IMR-90 (cell line): ENCODE results near the gene RTEL1. TPM values are rescaled to one million over a fixed set of nuclear protein-coding genes. Genes with fewer than 3 reads are reported as not detected.

Experiments
- ATAC-seq: fragments of 200-7000 bp; cut with Tn5 transposase; 2 replicates; pipeline ENCODE4 v1.9.1; 2020; ENCODE audit warnings: low read depth, mild to moderate bottlenecking, moderate library complexity
- BruUV-seq: library from RNA; stranded (reverse); fragments of 400-500 nt; replicated peaks from 2 replicates; lab custom pipeline; 2021; lab: Mats Ljungman, UMichigan
- CTCF ChIA-PET: fragments of 300-600 bp; formaldehyde crosslinking; extraction: SDS; loops from one replicate; lab custom pipeline; 2021; ENCODE audit warnings: antibody characterized with exemption; lab: Yijun Ruan, JAX
- POLR2A ChIA-PET: fragments of 300-600 bp; sonication (Branson Sonifier 250); formaldehyde crosslinking; loops from one replicate; lab custom pipeline; 2022; ENCODE audit warnings: antibody characterized with exemption; ENCODE audit not compliant: unreplicated experiment; lab: Charles Lee
- DNase-seq: peaks from one replicate; pipeline ENCODE4 v3.0.0; 2013
- H2AFZ ChIP-seq: replicated peaks from 2 replicates; pipeline ENCODE3; 2013; ENCODE audit warnings: low read length, mild to moderate bottlenecking; ENCODE audit not compliant: poor library complexity
- H2AK5ac ChIP-seq: 2 replicates; pipeline ENCODE4 v1.6.1; 2013; ENCODE audit warnings: low read depth, low read length, inconsistent platforms
- H2AK9ac ChIP-seq: replicated peaks from 2 replicates; pipeline ENCODE3; 2013; ENCODE audit warnings: mild to moderate bottlenecking, low read depth, low read length, moderate library complexity; ENCODE audit not compliant: poor library complexity
- H2BK120ac ChIP-seq: 2 replicates; pipeline ENCODE4 v1.6.1; 2013; ENCODE audit warnings: low read depth, low read length, inconsistent platforms
- H2BK15ac ChIP-seq: 3 replicates; pipeline ENCODE4 v1.6.1; 2013; ENCODE audit warnings: low read depth, low read length, inconsistent platforms
- H2BK20ac ChIP-seq: 2 replicates; pipeline ENCODE4 v1.6.1; 2013; ENCODE audit warnings: low read depth, mild to moderate bottlenecking, inconsistent platforms, low read length, moderate library complexity
- H2BK5ac ChIP-seq: 2 replicates; pipeline ENCODE4 v1.6.1; 2013; ENCODE audit warnings: mild to moderate bottlenecking, low read depth, low read length, inconsistent platforms; ENCODE audit not compliant: poor library complexity, severe bottlenecking
- H3K14ac ChIP-seq: replicated peaks from 2 replicates; pipeline ENCODE4 v1.6.1; 2013; ENCODE audit warnings: low read depth, low read length, inconsistent platforms
- H3K18ac ChIP-seq: 2 replicates; pipeline ENCODE4 v1.6.1; 2013; ENCODE audit warnings: low read depth, low read length, control low read depth
- H3K23ac ChIP-seq: 2 replicates; pipeline ENCODE4 v1.6.1; 2013; ENCODE audit warnings: low read depth, low read length, inconsistent platforms
- H3K27ac ChIP-seq: 2 replicates; pipeline ENCODE4 v1.5.1; 2013; ENCODE audit warnings: mild to moderate bottlenecking, control low read depth, low read length; ENCODE audit not compliant: insufficient read depth
- H3K27me3 ChIP-seq: 2 replicates; pipeline ENCODE4 v1.6.1; 2013; ENCODE audit warnings: low read length; ENCODE audit not compliant: control insufficient read depth, insufficient read depth
- H3K36me3 ChIP-seq: 2 replicates; pipeline ENCODE4 v1.6.1; 2013; ENCODE audit warnings: low read length, mixed read lengths; ENCODE audit not compliant: control insufficient read depth, insufficient read depth
- H3K4ac ChIP-seq: 2 replicates; pipeline ENCODE4 v1.6.1; 2013; ENCODE audit warnings: low read depth, low read length, inconsistent platforms
- H3K4me1 ChIP-seq: 2 replicates; pipeline ENCODE4 v1.6.1; 2013; ENCODE audit warnings: low read length, mixed read lengths; ENCODE audit not compliant: control insufficient read depth, insufficient read depth
- H3K4me2 ChIP-seq: 2 replicates; pipeline ENCODE4 v1.6.1; 2013; ENCODE audit warnings: low read depth, mild to moderate bottlenecking, control low read depth, low read length, moderate library complexity
- H3K4me3 ChIP-seq: 2 replicates; pipeline ENCODE4 v1.5.1; 2013; ENCODE audit warnings: low read depth, mild to moderate bottlenecking, control low read depth, low read length, moderate library complexity; ENCODE audit not compliant: insufficient read depth
- H3K56ac ChIP-seq: 2 replicates; pipeline ENCODE4 v1.6.1; 2013; ENCODE audit warnings: low read length, inconsistent platforms; ENCODE audit not compliant: insufficient read depth; ENCODE audit errors: extremely low read depth
- H3K79me1 ChIP-seq, 2 experiments: 2 replicates each; pipeline ENCODE4 v1.6.1; 2013; ENCODE audit warnings: low read length in 2 of 2, inconsistent platforms in 1 of 2, low read depth in 1 of 2
- H3K9ac ChIP-seq: 2 replicates; pipeline ENCODE4 v1.6.1; 2013; ENCODE audit warnings: low read depth, low read length, control low read depth
- H3K9me1 ChIP-seq: 2 replicates; pipeline ENCODE4 v1.6.1; 2013; ENCODE audit warnings: low read length, inconsistent platforms; ENCODE audit not compliant: insufficient read depth
- H3K9me3 ChIP-seq: 2 replicates; pipeline ENCODE4 v1.6.1; 2013; ENCODE audit warnings: low read length; ENCODE audit not compliant: control insufficient read depth, insufficient read depth
- H4K20me1 ChIP-seq: 2 replicates; pipeline ENCODE4 v1.6.1; 2013; ENCODE audit warnings: low read length, inconsistent platforms; ENCODE audit not compliant: insufficient read depth
- H4K5ac ChIP-seq: 2 replicates; pipeline ENCODE4 v1.6.1; 2013; ENCODE audit warnings: mild to moderate bottlenecking, low read depth, low read length, control low read depth
- H4K8ac ChIP-seq, 2 experiments: 2 replicates each; pipeline ENCODE4 v1.6.1; 2013; ENCODE audit warnings: low read depth in 2 of 2, low read length in 2 of 2, control low read depth in 1 of 2, inconsistent platforms in 1 of 2
- H4K91ac ChIP-seq: 2 replicates; pipeline ENCODE4 v1.6.1; 2013; ENCODE audit warnings: low read depth, low read length, inconsistent platforms; ENCODE audit not compliant: insufficient read depth
- BHLHE40 ChIP-seq: fragments of 150-350 bp; IDR thresholded peaks from 2 replicates; pipeline ENCODE4 v1.6.1; 2016; ENCODE audit warnings: mild to moderate bottlenecking, low read depth, low read length
- CEBPB ChIP-seq: IDR thresholded peaks from 2 replicates; pipeline ENCODE4 v1.6.1; 2012; ENCODE audit warnings: low read depth, low read length, improper control_type of control experiment
- CHD1 ChIP-seq: IDR thresholded peaks from 2 replicates; pipeline ENCODE4 v1.6.1; 2012; ENCODE audit warnings: low read depth, low read length, improper control_type of control experiment
- FOS ChIP-seq: fragments of 150-350 bp; IDR thresholded peaks from 2 replicates; pipeline ENCODE4 v1.6.1; 2016; ENCODE audit warnings: low read depth, low read length
- MAFK ChIP-seq: IDR thresholded peaks from 2 replicates; pipeline ENCODE4 v1.6.1; 2012; ENCODE audit warnings: low read depth, low read length, improper control_type of control experiment
- MAZ ChIP-seq: IDR thresholded peaks from 2 replicates; pipeline ENCODE4 v1.6.1; 2012; ENCODE audit warnings: low read depth, mild to moderate bottlenecking, low read length, improper control_type of control experiment, moderate library complexity, borderline replicate concordance
- MXI1 ChIP-seq: IDR thresholded peaks from 2 replicates; pipeline ENCODE4 v1.6.1; 2012; ENCODE audit warnings: low read depth, mild to moderate bottlenecking, low read length, moderate library complexity, borderline replicate concordance
- NFE2L2 ChIP-seq: fragments of 150-350 bp; IDR thresholded peaks from 2 replicates; pipeline ENCODE4 v1.6.1; 2016; ENCODE audit warnings: low read depth, mild to moderate bottlenecking, low read length
- POLR2A ChIP-seq: IDR thresholded peaks from 2 replicates; pipeline ENCODE4 v1.6.1; 2012; ENCODE audit warnings: mild to moderate bottlenecking, low read depth, low read length
- RAD21 ChIP-seq: IDR thresholded peaks from 2 replicates; pipeline ENCODE4 v1.6.1; 2012; ENCODE audit warnings: low read length, improper control_type of control experiment
- RCOR1 ChIP-seq: IDR thresholded peaks from 2 replicates; pipeline ENCODE4 v1.6.1; 2012; ENCODE audit warnings: mild to moderate bottlenecking, low read length, improper control_type of control experiment; ENCODE audit not compliant: insufficient replicate concordance
- RFX5 ChIP-seq: IDR thresholded peaks from 2 replicates; pipeline ENCODE4 v1.8.0; 2012; ENCODE audit warnings: low read depth, mild to moderate bottlenecking, low read length, moderate library complexity
- SMC3 ChIP-seq: fragments of 150-350 bp; IDR thresholded peaks from 2 replicates; pipeline ENCODE4 v1.6.1; 2016; ENCODE audit warnings: low read depth, mild to moderate bottlenecking, antibody characterized with exemption, low read length, moderate library complexity
- WGBS, 2 experiments: methylation state at CpG; one replicate each; pipeline versions ENCODE4 v1.1.5 to v1.1.7; 2013; ENCODE audit warnings: missing lambda C conversion rate in 2 of 2; ENCODE audit not compliant: insufficient read length in 1 of 2; ENCODE audit errors: extremely low coverage in 2 of 2; 5-methylcytosine and 5-hydroxymethylcytosine counted together
- dilution Hi-C: fragments of 300-500 bp; cut with HindIII; formaldehyde crosslinking; loops from one replicate; pipeline ENCODE4 v1.14.3; 2018; ENCODE audit warnings: low sequenced_read_pairs; ENCODE audit not compliant: unreplicated experiment
- in situ Hi-C: fragments of 300-500 bp; cut with MboI; formaldehyde crosslinking; loops from 3 replicates; pipeline ENCODE4 v1.14.3; 2019; ENCODE audit warnings: low sequenced_read_pairs, inconsistent platforms, mixed read lengths
- intact Hi-C: fragments of 100-400 bp; cut with micrococcal nuclease; formaldehyde crosslinking; loops from 2 replicates; pipeline ENCODE4 v1.10.0; 2022
- polyA plus RNA-seq, 3 experiments: library from polyadenylated mRNA; depleted of rRNA; stranded (reverse); fragments of >200 nt; gene quantifications; 2 replicates each; pipeline ENCODE4 v1.2.3, GENCODE V29; 2012; ENCODE audit warnings: low replicate concordance in 1 of 3
- total RNA-seq: library from RNA; depleted of rRNA; stranded (reverse); fragments of >200 nt; gene quantifications from 2 replicates; pipeline ENCODE4 v1.2.3, GENCODE V29; 2012
- TF ChIP-seq, protein P1 (sequence below): fragments of 150-350 bp; IDR thresholded peaks from 2 replicates; pipeline ENCODE4 v1.6.1; 2017; ENCODE audit warnings: mild to moderate bottlenecking, antibody characterized with exemption, low read length, low read depth

RTEL1 gene
- total and polyA plus RNA-seq, 2 of the 4 experiments (the other 2 are of a cell fraction) = 14.7 to 18.8 TPM

DNA sequence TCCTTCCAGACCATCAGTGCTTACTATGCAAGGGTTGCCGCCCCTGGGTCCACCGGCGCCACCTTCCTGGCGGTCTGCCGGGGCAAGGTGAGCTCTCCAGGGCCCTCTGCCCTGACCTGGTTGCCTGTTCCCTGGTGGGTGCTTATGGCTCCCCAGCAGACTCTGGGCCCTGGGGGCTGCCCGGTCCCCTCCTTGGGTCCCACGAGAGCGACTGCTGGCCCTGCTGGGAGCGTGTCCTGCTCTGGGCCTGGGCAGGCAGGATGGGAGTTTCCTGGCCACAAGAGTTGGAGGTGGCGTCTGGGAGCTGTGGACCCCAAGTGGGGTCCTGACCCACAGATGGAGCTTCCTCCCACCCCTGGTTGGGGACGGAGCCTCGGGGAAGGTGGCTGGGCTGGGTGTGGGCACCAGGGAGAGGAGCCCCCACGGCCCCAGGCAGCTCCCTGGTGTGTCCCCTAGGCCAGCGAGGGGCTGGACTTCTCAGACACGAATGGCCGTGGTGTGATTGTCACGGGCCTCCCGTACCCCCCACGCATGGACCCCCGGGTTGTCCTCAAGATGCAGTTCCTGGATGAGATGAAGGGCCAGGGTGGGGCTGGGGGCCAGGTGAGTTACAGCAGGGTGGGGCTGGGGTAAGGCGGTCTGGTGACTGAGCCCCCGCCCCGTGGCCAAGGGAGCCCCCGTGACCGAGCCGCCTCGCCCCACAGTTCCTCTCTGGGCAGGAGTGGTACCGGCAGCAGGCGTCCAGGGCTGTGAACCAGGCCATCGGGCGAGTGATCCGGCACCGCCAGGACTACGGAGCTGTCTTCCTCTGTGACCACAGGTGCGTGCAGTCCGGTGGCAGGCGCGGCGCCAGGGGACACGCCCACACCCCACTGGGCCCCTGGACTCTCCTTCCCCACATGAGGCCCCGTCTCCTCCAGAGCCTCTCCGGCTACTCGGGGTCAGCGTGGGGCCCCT lies 31.2 kb downstream of the RTEL1 start (continued):
- TF ChIP-seq RAD21 (no peak), NFE2L2 (no peak)

DNA sequence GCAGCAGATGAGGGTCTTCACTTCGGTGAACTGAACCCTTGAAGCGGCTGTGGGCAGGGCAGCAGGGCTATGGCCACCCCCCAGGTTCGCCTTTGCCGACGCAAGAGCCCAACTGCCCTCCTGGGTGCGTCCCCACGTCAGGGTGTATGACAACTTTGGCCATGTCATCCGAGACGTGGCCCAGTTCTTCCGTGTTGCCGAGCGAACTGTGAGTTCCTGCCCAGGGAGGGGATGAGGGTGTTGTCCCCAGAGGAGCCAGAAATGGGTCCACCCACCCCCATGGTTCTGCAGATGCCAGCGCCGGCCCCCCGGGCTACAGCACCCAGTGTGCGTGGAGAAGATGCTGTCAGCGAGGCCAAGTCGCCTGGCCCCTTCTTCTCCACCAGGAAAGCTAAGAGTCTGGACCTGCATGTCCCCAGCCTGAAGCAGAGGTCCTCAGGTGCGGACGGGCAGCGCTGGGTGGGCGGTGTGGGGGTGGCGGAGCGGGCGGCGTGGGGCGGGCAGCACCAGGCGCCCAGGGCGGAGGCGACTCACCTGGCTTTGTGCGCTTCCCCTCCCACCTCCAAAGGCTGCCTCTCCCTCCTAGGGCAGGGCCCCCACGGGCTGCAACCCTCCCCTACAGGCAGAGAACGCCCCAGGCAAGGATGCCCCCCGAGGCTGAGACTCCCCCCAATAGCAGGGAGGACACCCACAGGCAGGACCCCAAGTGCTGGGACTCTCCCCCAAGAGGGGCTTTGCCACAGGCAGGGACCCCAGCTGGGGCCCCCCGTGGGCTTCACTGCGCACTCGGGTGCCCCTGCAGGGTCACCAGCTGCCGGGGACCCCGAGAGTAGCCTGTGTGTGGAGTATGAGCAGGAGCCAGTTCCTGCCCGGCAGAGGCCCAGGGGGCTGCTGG lies 32.1 kb downstream of the RTEL1 start:
- H3K79me1 ChIP-seq = peaks cover 0 to 23% of the 10 kb centered on the region in 2 experiments; a peak in 2 of 4 replicates
- H3K18ac ChIP-seq = no peak overlapping the region
- intact Hi-C loops = no loop called here
- H4K91ac ChIP-seq = no peak overlapping the region
- H2AK5ac ChIP-seq = no peak overlapping the region
- no TSS peak for BruUV-seq
- 97% methylated on average over 13 of the region's 40 CpGs; no CpG with 5 or more reads in 1 of the 2 experiments for WGBS, 2 experiments
- H2BK120ac ChIP-seq = no peak overlapping the region
- peak overlapping the region; percentile 50 for H2AK9ac ChIP-seq
- H2BK5ac ChIP-seq = no peak overlapping the region
- no peak overlapping the region for H4K5ac ChIP-seq
- peaks cover 15% of the 10 kb centered on the region for H3K4me1 ChIP-seq
- no peak overlapping the region for H3K23ac ChIP-seq
- ATAC-seq (no peak), DNase-seq (no peak)
- in situ Hi-C loops = no loop called here
- peak overlapping the region; percentile 21 for H2AFZ ChIP-seq
- H3K27ac ChIP-seq = no peak overlapping the region
- peaks cover 14% of the 10 kb centered on the region for H3K9me1 ChIP-seq
- H3K56ac ChIP-seq = no peak overlapping the region
- no peak overlapping the region for H2BK15ac ChIP-seq
- no peaks in the 10 kb centered on the region for H4K20me1 ChIP-seq
- no peak overlapping the region for H2BK20ac ChIP-seq
- H4K8ac ChIP-seq = no peak overlapping the region
- H3K4me3 ChIP-seq = no peak overlapping the region
- POLR2A ChIA-PET = no interaction called here
- dilution Hi-C loops = no loop called here
- H3K36me3 ChIP-seq = peaks cover 6% of the 10 kb centered on the region; the same call in 1 of the 2 replicates
- H3K4me2 ChIP-seq = no peak overlapping the region
- no peak overlapping the region for H3K4ac ChIP-seq
- no peaks in the 10 kb centered on the region for H3K9me3 ChIP-seq
- H3K9ac ChIP-seq = no peak overlapping the region
- CTCF ChIA-PET = no interaction called here
- no peaks in the 10 kb centered on the region for H3K27me3 ChIP-seq
- H3K14ac ChIP-seq = no peak overlapping the region
- TF ChIP-seq MXI1 (no peak), RAD21 (no peak), MAZ (no peak), CEBPB (no peak), RFX5 (no peak), POLR2A (no peak), RCOR1 (no peak), SMC3 (no peak), FOS (no peak), CHD1 (no peak), BHLHE40 (no peak), MAFK (no peak)
- TF ChIP-seq, protein P1, sequence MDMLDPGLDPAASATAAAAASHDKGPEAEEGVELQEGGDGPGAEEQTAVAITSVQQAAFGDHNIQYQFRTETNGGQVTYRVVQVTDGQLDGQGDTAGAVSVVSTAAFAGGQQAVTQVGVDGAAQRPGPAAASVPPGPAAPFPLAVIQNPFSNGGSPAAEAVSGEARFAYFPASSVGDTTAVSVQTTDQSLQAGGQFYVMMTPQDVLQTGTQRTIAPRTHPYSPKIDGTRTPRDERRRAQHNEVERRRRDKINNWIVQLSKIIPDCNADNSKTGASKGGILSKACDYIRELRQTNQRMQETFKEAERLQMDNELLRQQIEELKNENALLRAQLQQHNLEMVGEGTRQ = no peak
